HCT116 (cell line): ENCODE data around the gene RASGRP2. TPM values are rescaled to one million over a fixed set of nuclear protein-coding genes. Genes with fewer than 3 reads are reported as not detected.

Source experiments
- ATAC-seq: fragments of 200-7000 bp; cut with Tn5 transposase; 2 replicates; pipeline ENCODE4 v1.9.1; 2020; ENCODE audit warnings: mild to moderate bottlenecking, moderate library complexity
- BruUV-seq: library from RNA; stranded (reverse); fragments of 400-500 nt; replicated peaks from 2 replicates; lab custom pipeline; 2021; lab: Mats Ljungman, UMichigan
- CTCF ChIA-PET: fragments of 300-600 bp; sonication (Branson Sonifier 250); formaldehyde crosslinking; loops from one replicate; lab custom pipeline; 2021; ENCODE audit warnings: antibody characterized with exemption; lab: Charles Lee
- POLR2A ChIA-PET: fragments of 300-600, 350-600 bp; sonication (Branson Sonifier 250); formaldehyde crosslinking; loops from one replicate; lab custom pipeline; 2021; ENCODE audit warnings: antibody characterized with exemption; lab: Charles Lee
- RAD21 ChIA-PET, 2 experiments: fragments of 300-600 bp; sonication (Branson Sonifier 250); formaldehyde crosslinking; loops; one replicate each; lab custom pipeline; 2023; ENCODE audit warnings: low total read pairs in 2 of 2; ENCODE audit not compliant: uncharacterized antibody in 2 of 2, unreplicated experiment in 2 of 2, low non-redundant PET in 1 of 2; lab: Charles Lee
- DNase-seq: peaks from one replicate; pipeline ENCODE4 v3.0.0-alpha.2; 2010; ENCODE audit warnings: low read depth, low spot score
- H2AFZ ChIP-seq: fragments of 200-600 bp; shearing (Covaris generic), sonication (generic); 2 replicates; pipeline ENCODE4 v1.6.1; 2017; ENCODE audit warnings: low read depth, mixed run types, mixed read lengths, antibody characterized with exemption, low read length; ENCODE audit not compliant: poor library complexity, severe bottlenecking
- H3K27ac ChIP-seq: 2 replicates; pipeline ENCODE4 v1.5.1; 2012; ENCODE audit warnings: low read depth, low read length
- H3K27me3 ChIP-seq: fragments of 200-600 bp; sonication (generic); 2 replicates; pipeline ENCODE4 v1.6.1; 2016; ENCODE audit warnings: mixed run types, low read length, mixed read lengths; ENCODE audit not compliant: insufficient read depth
- H3K36me3 ChIP-seq, 2 experiments: fragments of 200-500 bp in 1 of 2; fragments of 200-600 bp in 1 of 2; sonication (Bioruptor generic) in 1 of 2; sonication (generic) in 1 of 2; 2 replicates each; pipeline versions ENCODE4 v1.5.1 to v1.6.1; 2014 to 2016; ENCODE audit warnings: low read length in 2 of 2, inconsistent platforms in 1 of 2, mixed read lengths in 1 of 2, mixed run types in 1 of 2; ENCODE audit not compliant: insufficient read depth in 2 of 2, control insufficient read depth in 1 of 2
- H3K4me1 ChIP-seq, 2 experiments: fragments of 200-600 bp in 1 of 2; sonication (generic) in 1 of 2; 2 replicates each; pipeline versions ENCODE4 v1.5.1 to v1.6.1; 2012 to 2017; ENCODE audit warnings: low read length in 2 of 2, inconsistent platforms in 1 of 2, mild to moderate bottlenecking in 1 of 2, mixed read lengths in 1 of 2, mixed run types in 1 of 2, moderate library complexity in 1 of 2; ENCODE audit not compliant: insufficient read depth in 2 of 2, control insufficient read depth in 1 of 2
- H3K4me2 ChIP-seq: fragments of 200-600 bp; sonication (generic); 2 replicates; pipeline ENCODE4 v1.6.1; 2017; ENCODE audit warnings: mixed run types, low read length, mixed read lengths
- H3K4me3 ChIP-seq, 2 experiments: fragments of 200-600 bp in 1 of 2; sonication (generic) in 1 of 2; replicated peaks in 1 of 2; 2 replicates each; pipeline ENCODE4 v1.5.1; 2011 to 2016; ENCODE audit warnings: low read length in 2 of 2, control low read depth in 1 of 2, low read depth in 1 of 2, mild to moderate bottlenecking in 1 of 2, mixed read lengths in 1 of 2, mixed run types in 1 of 2
- H3K79me2 ChIP-seq: fragments of 200-600 bp; sonication (generic); 2 replicates; pipeline ENCODE4 v1.6.1; 2017; ENCODE audit warnings: mild to moderate bottlenecking, mixed run types, low read length, moderate library complexity, mixed read lengths; ENCODE audit not compliant: insufficient read depth
- H3K9ac ChIP-seq: fragments of 200-600 bp; sonication (generic); 2 replicates; pipeline ENCODE4 v1.6.1; 2016; ENCODE audit warnings: low read length, mixed read lengths
- H3K9me2 ChIP-seq: fragments of 200-600 bp; sonication (generic), shearing (Covaris generic); 2 replicates; pipeline ENCODE4 v1.6.1; 2017; ENCODE audit warnings: mixed run types, mild to moderate bottlenecking, moderate library complexity; ENCODE audit not compliant: insufficient read depth
- H3K9me3 ChIP-seq, 2 experiments: fragments of 200-500 bp in 1 of 2; fragments of 200-600 bp in 1 of 2; sonication (Bioruptor generic) in 1 of 2; sonication (generic) in 1 of 2; 2 replicates each; pipeline ENCODE4 v1.6.1; 2014 to 2017; ENCODE audit warnings: low read length in 2 of 2, mixed read lengths in 2 of 2, inconsistent platforms in 1 of 2, low read depth in 1 of 2, mild to moderate bottlenecking in 1 of 2, mixed run types in 1 of 2, moderate library complexity in 1 of 2; ENCODE audit not compliant: control insufficient read depth in 1 of 2, insufficient read depth in 1 of 2
- H4K20me1 ChIP-seq: fragments of 200-600 bp; sonication (generic), shearing (Covaris generic); 2 replicates; pipeline ENCODE4 v1.6.1; 2017; ENCODE audit warnings: mixed run types, mild to moderate bottlenecking, moderate library complexity; ENCODE audit not compliant: insufficient read depth
- CBX3 ChIP-seq: IDR thresholded peaks from 2 replicates; pipeline ENCODE4 v1.6.1; 2012; ENCODE audit warnings: low read depth
- EGR1 ChIP-seq: IDR thresholded peaks from 2 replicates; pipeline ENCODE4 v1.6.1; 2012; ENCODE audit warnings: low read depth
- ELF1 ChIP-seq: IDR thresholded peaks from 2 replicates; pipeline ENCODE4 v1.6.1; 2012; ENCODE audit warnings: low read depth, borderline replicate concordance
- EZH2phosphoT487 ChIP-seq: fragments of 200-600 bp; IDR thresholded peaks from 2 replicates; pipeline ENCODE4 v1.6.1; 2018; ENCODE audit warnings: antibody characterized with exemption, borderline replicate concordance
- FOSL1 ChIP-seq: IDR thresholded peaks from 2 replicates; pipeline ENCODE4 v1.6.1; 2012; ENCODE audit warnings: low read depth
- JUND ChIP-seq: IDR thresholded peaks from 2 replicates; pipeline ENCODE4 v1.6.1; 2012
- SIN3A ChIP-seq: IDR thresholded peaks from 2 replicates; pipeline ENCODE4 v1.6.1; 2012; ENCODE audit warnings: low read depth
- SRF ChIP-seq: IDR thresholded peaks from 2 replicates; pipeline ENCODE4 v1.6.1; 2012; ENCODE audit warnings: low read depth
- intact Hi-C: fragments of 100-400 bp; cut with micrococcal nuclease; formaldehyde crosslinking; loops from 2 replicates; pipeline ENCODE4 v1.10.0; 2022
- total RNA-seq: library from RNA; stranded (reverse); gene quantifications from one replicate; pipeline ENCODE4 v1.2.1, GENCODE V29; 2021; ENCODE audit not compliant: unreplicated experiment
- TF ChIP-seq, protein P1 (sequence below): IDR thresholded peaks from 2 replicates; pipeline ENCODE4 v1.6.1; 2012

Gene RASGRP2
- total RNA-seq, 1 experiment from 2014 or later, result 12.8 TPM

- RAD21 ChIA-PET, result no interaction called here
Measured at GRCh38 chr11:64741375-64742086, 2.4 kb downstream of the RASGRP2 start.

DNA sequence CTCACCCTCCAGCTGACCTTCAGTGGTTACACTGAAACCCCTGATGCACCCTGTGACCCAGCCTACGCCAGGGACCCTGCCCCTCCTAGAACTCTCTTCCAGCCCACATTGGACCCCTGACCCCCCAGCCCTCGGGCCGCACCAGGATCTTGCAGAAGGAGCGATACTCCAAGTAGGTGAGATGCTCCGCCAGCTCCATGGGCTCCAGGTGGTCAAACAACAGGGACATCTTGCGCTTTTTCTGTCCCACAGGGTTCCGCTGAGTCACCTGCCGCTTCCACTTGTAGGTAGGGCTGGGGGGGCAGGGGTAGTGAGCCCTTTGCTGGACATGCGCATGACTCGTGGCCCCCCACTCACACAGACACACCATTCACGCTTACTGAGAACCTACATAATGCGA is 4.1 kb downstream of the RASGRP2 start:
- Histone ChIP-seq H3K4me1 (peaks cover 13 to 36% of the 10 kb centered on the region in 2 experiments), H4K20me1 (no peaks in the 10 kb centered on the region), H3K27me3 (no peaks in the 10 kb centered on the region), H3K79me2 (no peaks in the 10 kb centered on the region), H3K27ac (no peak overlapping the region), H3K9ac (no peak overlapping the region)
- no TSS peak for BruUV-seq
- no peak for DNase-seq
- POLR2A ChIA-PET, result no interaction called here
- RAD21 ChIA-PET, result no interaction called here
- TF ChIP-seq, protein P1, sequence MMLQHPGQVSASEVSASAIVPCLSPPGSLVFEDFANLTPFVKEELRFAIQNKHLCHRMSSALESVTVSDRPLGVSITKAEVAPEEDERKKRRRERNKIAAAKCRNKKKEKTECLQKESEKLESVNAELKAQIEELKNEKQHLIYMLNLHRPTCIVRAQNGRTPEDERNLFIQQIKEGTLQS, result no peak
- TF ChIP-seq SIN3A (no peak), ELF1 (no peak)
- TF ChIP-seq, all 23 proteins: peak for 0
- Histone ChIP-seq H3K4me2 (no peak overlapping the region), H3K4me3 (no peak overlapping the region), H3K36me3 (no peaks in the 10 kb centered on the region), H3K9me3 (no peaks in the 10 kb centered on the region), H3K9me2 (no peaks in the 10 kb centered on the region), H2AFZ (no peak overlapping the region)
- CTCF ChIA-PET, result interaction anchor here (1.4 kb wide), 1 partner anchor 383 kb away, joined by 3 read pairs; no protein-coding TSS in a partner anchor
- intact Hi-C loops, result loop anchor here (5.0 kb wide), 1 partner anchor 188 kb away; no protein-coding TSS in a partner anchor
- ATAC-seq, result no peak

More at GRCh38 chr11:64741375-64742086, 2.4 kb downstream of the RASGRP2 start:
- Histone ChIP-seq H3K9ac (no peak overlapping the region), H4K20me1 (no peaks in the 10 kb centered on the region), H2AFZ (no peak overlapping the region), H3K9me3 (no peaks in the 10 kb centered on the region), H3K4me3 (no peak overlapping the region), H3K9me2 (no peaks in the 10 kb centered on the region), H3K27me3 (no peaks in the 10 kb centered on the region), H3K4me2 (peak overlapping the region; percentile 99), H3K79me2 (no peaks in the 10 kb centered on the region), H3K36me3 (no peaks in the 10 kb centered on the region), H3K4me1 (peaks cover 13 to 36% of the 10 kb centered on the region in 2 experiments), H3K27ac (no peak overlapping the region; the same call in 1 of the 2 replicates)
- BruUV-seq, result no TSS peak
- ChIA-PET POLR2A (no interaction called here), CTCF (interaction anchor here (1.1 kb wide), 1 partner anchor 11 kb away, joined by 3 read pairs; no protein-coding TSS in a partner anchor)
- ATAC-seq (no peak), DNase-seq (no peak)
- TF ChIP-seq EZH2phosphoT487, result no peak
- no peak for TF ChIP-seq EGR1
- no peak for TF ChIP-seq SRF
- TF ChIP-seq JUND, result no peak
- no peak for TF ChIP-seq FOSL1
- no peak for TF ChIP-seq CBX3
- intact Hi-C loops, result loop anchor here (5.0 kb wide), 1 partner anchor 189 kb away; no protein-coding TSS in a partner anchor
